PC-3 (cell line): ENCODE measurements around the gene ITM2C. TPM values are rescaled to one million over a fixed set of nuclear protein-coding genes. Genes with fewer than 3 reads are reported as not detected.

Experiments
- ATAC-seq: fragments of 200-7000 bp; cut with Tn5 transposase; 2 replicates; pipeline ENCODE4 v1.9.1; 2020; ENCODE audit warnings: mild to moderate bottlenecking, moderate library complexity
- BruUV-seq: library from RNA; stranded (reverse); fragments of 400-500 nt; replicated peaks from 2 replicates; lab custom pipeline; 2021; lab: Mats Ljungman, UMichigan
- CTCF ChIA-PET: fragments of 300-600 bp; sonication (Branson Sonifier 250); formaldehyde crosslinking; loops from one replicate; lab custom pipeline; 2022; ENCODE audit warnings: antibody characterized with exemption; lab: Charles Lee
- POLR2A ChIA-PET: fragments of 300-600 bp; sonication (Branson Sonifier 250); formaldehyde crosslinking; loops from one replicate; lab custom pipeline; 2022; ENCODE audit warnings: antibody characterized with exemption; ENCODE audit not compliant: unreplicated experiment; lab: Charles Lee
- DNase-seq: peaks from one replicate; pipeline ENCODE4 v3.0.0-alpha.2; 2015
- H2AFZ ChIP-seq: fragments of 300-600 bp; sonication (generic); 2 replicates; pipeline ENCODE4 v1.6.0; 2016; ENCODE audit warnings: antibody characterized with exemption, low read length
- H3F3A ChIP-seq: fragments of 300-600 bp; sonication (generic); one replicate; pipeline ENCODE4 v1.6.0; 2017; ENCODE audit warnings: antibody characterized with exemption, low read length, control low read depth, mild to moderate bottlenecking; ENCODE audit not compliant: unreplicated experiment
- H3K27ac ChIP-seq: fragments of 300-600 bp; sonication (generic); 2 replicates; pipeline ENCODE4 v1.5.1; 2016; ENCODE audit warnings: mild to moderate bottlenecking, low read length
- H3K27me3 ChIP-seq: fragments of 300-600 bp; sonication (generic); 2 replicates; pipeline ENCODE4 v1.6.1; 2016; ENCODE audit warnings: low read length, mixed read lengths
- H3K36me3 ChIP-seq: fragments of 300-600 bp; sonication (generic); 2 replicates; pipeline ENCODE4 v1.6.1; 2016; ENCODE audit warnings: low read depth, mixed run types, low read length, mixed read lengths
- H3K4me1 ChIP-seq: fragments of 300-600 bp; sonication (generic); 2 replicates; pipeline ENCODE4 v1.5.1; 2016; ENCODE audit warnings: low read length; ENCODE audit not compliant: insufficient read depth
- H3K4me2 ChIP-seq: fragments of 300-600 bp; sonication (generic); 2 replicates; pipeline ENCODE4 v1.6.0; 2016; ENCODE audit warnings: low read length
- H3K4me3 ChIP-seq: fragments of 300-600 bp; sonication (generic); 2 replicates; pipeline ENCODE4 v1.5.1; 2016; ENCODE audit warnings: mild to moderate bottlenecking, low read length, mixed read lengths
- H3K79me2 ChIP-seq: fragments of 300-600 bp; sonication (generic); 2 replicates; pipeline ENCODE4 v1.6.1; 2017; ENCODE audit warnings: low read length, mixed read lengths
- H3K9ac ChIP-seq: fragments of 300-600 bp; sonication (generic); 2 replicates; pipeline ENCODE4 v1.6.0; 2016; ENCODE audit warnings: mild to moderate bottlenecking, low read length
- H3K9me2 ChIP-seq: fragments of 300-600 bp; sonication (generic); replicated peaks from 2 replicates; pipeline ENCODE4 v1.6.1; 2016; ENCODE audit warnings: mixed run types, low read length, mixed read lengths
- H3K9me3 ChIP-seq: fragments of 300-600 bp; sonication (generic); 2 replicates; pipeline ENCODE4 v1.6.1; 2016; ENCODE audit warnings: low read length, mixed read lengths
- H4K20me1 ChIP-seq: fragments of 300-600 bp; sonication (generic); 2 replicates; pipeline ENCODE4 v1.6.1; 2016; ENCODE audit warnings: low read length, mixed read lengths
- CTCF ChIP-seq: fragments of 300-600 bp; sonication (generic); conservative IDR thresholded peaks from 2 replicates; pipeline ENCODE4 v1.5.1; 2017; ENCODE audit warnings: antibody characterized with exemption, low read depth, mild to moderate bottlenecking, low read length
- EZH2 ChIP-seq: fragments of 300-600 bp; sonication (generic); IDR thresholded peaks from one replicate; pipeline ENCODE4 v1.6.1; 2017; ENCODE audit warnings: antibody characterized with exemption, mild to moderate bottlenecking, low read length; ENCODE audit not compliant: unreplicated experiment
- EZH2phosphoT487 ChIP-seq: fragments of 300-600 bp; sonication (generic); IDR thresholded peaks from 2 replicates; pipeline ENCODE4 v1.6.1; 2018; ENCODE audit warnings: mild to moderate bottlenecking, antibody characterized with exemption, low read length, borderline replicate concordance
- intact Hi-C: fragments of 100-400 bp; cut with micrococcal nuclease; formaldehyde crosslinking; loops from 2 replicates; pipeline ENCODE4 v1.9.0; 2023
- total RNA-seq: library from RNA; depleted of rRNA; stranded (reverse); fragments of >200 nt; gene quantifications from 2 replicates; pipeline ENCODE4 v1.2.3, GENCODE V29; 2014

The ITM2C gene
- total RNA-seq, 1 experiment from 2014 or later: 111 TPM

GRCh38 chr2:230879271-230879882, 14.6 kb downstream of the ITM2C start:
- no peak overlapping the region for H2AFZ ChIP-seq
- no peaks in the 10 kb centered on the region for H4K20me1 ChIP-seq
- no TSS peak for BruUV-seq
- H3K9me2 ChIP-seq: no peaks in the 10 kb centered on the region
- no peaks in the 10 kb centered on the region for H3K36me3 ChIP-seq
- intact Hi-C loops: no loop called here
- H3K79me2 ChIP-seq: no peaks in the 10 kb centered on the region
- no peak overlapping the region for H3K4me2 ChIP-seq
- ChIA-PET POLR2A (no interaction called here), CTCF (no interaction called here)
- no peaks in the 10 kb centered on the region for H3K4me1 ChIP-seq
- ATAC-seq (no peak), DNase-seq (no peak)
- H3K27me3 ChIP-seq: no peaks in the 10 kb centered on the region
- no peaks in the 10 kb centered on the region for H3K9me3 ChIP-seq
- H3K4me3 ChIP-seq: no peak overlapping the region
- no peaks in the 10 kb centered on the region for H3F3A ChIP-seq
- H3K27ac ChIP-seq: no peak overlapping the region
- no peak overlapping the region for H3K9ac ChIP-seq
- TF ChIP-seq CTCF (no peak), EZH2 (no peak), EZH2phosphoT487 (no peak)

- DNase-seq: no peak
- no peak for TF ChIP-seq EZH2phosphoT487
- no peaks in the 10 kb centered on the region for H3K9me3 ChIP-seq
- H3K36me3 ChIP-seq: no peaks in the 10 kb centered on the region
- H2AFZ ChIP-seq: no peak overlapping the region
- H3K4me3 ChIP-seq: no peak overlapping the region
- H3K27ac ChIP-seq: no peak overlapping the region
- H3K79me2 ChIP-seq: no peaks in the 10 kb centered on the region
- no TSS peak for BruUV-seq
- H3K27me3 ChIP-seq: no peaks in the 10 kb centered on the region
- H3K9ac ChIP-seq: no peak overlapping the region
- ATAC-seq: no peak
- POLR2A ChIA-PET: no interaction called here
- H3K9me2 ChIP-seq: no peaks in the 10 kb centered on the region
- H4K20me1 ChIP-seq: no peaks in the 10 kb centered on the region
- intact Hi-C loops: no loop called here
- CTCF ChIA-PET: no interaction called here
- no peaks in the 10 kb centered on the region for H3F3A ChIP-seq
- no peak overlapping the region for H3K4me2 ChIP-seq
- H3K4me1 ChIP-seq: no peaks in the 10 kb centered on the region
Observed at GRCh38 chr2:230879891-230880290, 15.1 kb downstream of the ITM2C start.

GRCh38 chr2:230881840-230882239, 17.1 kb downstream of the ITM2C start:
- no peak overlapping the region for H3K27ac ChIP-seq
- TF ChIP-seq CTCF (no peak), EZH2 (no peak), EZH2phosphoT487 (no peak)
- H3K4me1 ChIP-seq: no peaks in the 10 kb centered on the region
- no peaks in the 10 kb centered on the region for H3K27me3 ChIP-seq
- no peak overlapping the region for H3K4me2 ChIP-seq
- no peak for ATAC-seq
- POLR2A ChIA-PET: no interaction called here
- H3K4me3 ChIP-seq: no peak overlapping the region
- H3K79me2 ChIP-seq: no peaks in the 10 kb centered on the region
- H3K36me3 ChIP-seq: no peaks in the 10 kb centered on the region
- no peaks in the 10 kb centered on the region for H3K9me2 ChIP-seq
- H4K20me1 ChIP-seq: no peaks in the 10 kb centered on the region
- H2AFZ ChIP-seq: no peak overlapping the region
- no peak overlapping the region for H3K9ac ChIP-seq
- DNase-seq: no peak
- intact Hi-C loops: no loop called here
- H3F3A ChIP-seq: no peaks in the 10 kb centered on the region
- no TSS peak for BruUV-seq
- H3K9me3 ChIP-seq: no peaks in the 10 kb centered on the region
- CTCF ChIA-PET: no interaction called here
